Calu3 (cell line): Measurements from ENCODE around the gene JPT2. TPM values are rescaled to one million over a fixed set of nuclear protein-coding genes. Genes with fewer than 3 reads are reported as not detected.

ENCODE experiments used
- BruUV-seq: library from RNA; stranded (reverse); fragments of 400-500 nt; replicated peaks from 2 replicates; lab custom pipeline; 2021; lab: Mats Ljungman, UMichigan
- CTCF ChIA-PET: fragments of 300-600 bp; sonication (Branson Sonifier 250); formaldehyde crosslinking; loops from one replicate; lab custom pipeline; 2022; ENCODE audit warnings: antibody characterized with exemption; lab: Charles Lee
- DNase-seq: peaks from one replicate; pipeline ENCODE4 v3.0.0; 2022
- H3K27ac Mint-ChIP-seq: one replicate; pipeline ENCODE4 v1.8.0; 2022; ENCODE audit warnings: mixed read lengths; ENCODE audit not compliant: unreplicated experiment
- H3K27me3 Mint-ChIP-seq: one replicate; pipeline ENCODE4 v1.8.0; 2022; ENCODE audit warnings: mixed read lengths; ENCODE audit not compliant: unreplicated experiment
- H3K36me3 Mint-ChIP-seq: one replicate; pipeline ENCODE4 v1.8.0; 2022; ENCODE audit warnings: mild to moderate bottlenecking, moderate library complexity, mixed read lengths; ENCODE audit not compliant: insufficient read depth, unreplicated experiment
- H3K4me1 Mint-ChIP-seq: one replicate; pipeline ENCODE4 v1.8.0; 2022; ENCODE audit warnings: mild to moderate bottlenecking, low read depth, mixed read lengths; ENCODE audit not compliant: unreplicated experiment
- H3K4me3 Mint-ChIP-seq: one replicate; pipeline ENCODE4 v1.8.0; 2022; ENCODE audit warnings: mild to moderate bottlenecking, low read depth, moderate library complexity, mixed read lengths; ENCODE audit not compliant: unreplicated experiment
- H3K9me3 Mint-ChIP-seq: one replicate; pipeline ENCODE4 v1.8.0; 2022; ENCODE audit warnings: low read depth, mixed read lengths; ENCODE audit not compliant: unreplicated experiment
- CTCF ChIP-seq: fragments of 200-600 bp; IDR thresholded peaks from one replicate; pipeline ENCODE4 v1.8.0; 2022; ENCODE audit warnings: antibody characterized with exemption; ENCODE audit not compliant: unreplicated experiment
- intact Hi-C: fragments of 100-400 bp; cut with micrococcal nuclease; formaldehyde crosslinking; loops from one replicate; pipeline ENCODE4 v1.10.0; 2022; ENCODE audit not compliant: unreplicated experiment
- total RNA-seq: library from RNA; stranded (reverse); gene quantifications from 2 replicates; pipeline ENCODE4 v1.2.3, GENCODE V29; 2022

The JPT2 gene
- total RNA-seq, 1 experiment from 2014 or later: 185 TPM

GRCh38 chr16:1669698-1670097 lies 8.4 kb upstream of the JPT2 start:
- H3K4me1 Mint-ChIP-seq: peaks cover 2% of the 10 kb centered on the region
- TF ChIP-seq CTCF: no peak
- H3K27me3 Mint-ChIP-seq: no peaks in the 10 kb centered on the region
- no peak overlapping the region for H3K27ac Mint-ChIP-seq
- DNase-seq: no peak
- H3K36me3 Mint-ChIP-seq: peaks cover 47% of the 10 kb centered on the region
- H3K9me3 Mint-ChIP-seq: no peaks in the 10 kb centered on the region
- CTCF ChIA-PET: interaction anchor here (0.7 kb wide), 1 partner anchor 9 kb away, joined by 3 read pairs; the partner anchor contains the start of gene JPT2
- intact Hi-C loops: no loop called here
- no TSS peak for BruUV-seq
- H3K4me3 Mint-ChIP-seq: no peak overlapping the region

- no peaks in the 10 kb centered on the region for H3K27me3 Mint-ChIP-seq
- no peak overlapping the region for H3K4me3 Mint-ChIP-seq
- no peak overlapping the region for H3K27ac Mint-ChIP-seq
- no TSS peak for BruUV-seq
- DNase-seq: no peak
- no peaks in the 10 kb centered on the region for H3K9me3 Mint-ChIP-seq
- CTCF ChIA-PET: interaction anchor here (0.7 kb wide), 2 partner anchors 8 to 18 kb away, joined by 3 read pairs; partner anchors contain the start of gene JPT2
- TF ChIP-seq CTCF: no peak
- peaks cover 47% of the 10 kb centered on the region for H3K36me3 Mint-ChIP-seq
- H3K4me1 Mint-ChIP-seq: peaks cover 8% of the 10 kb centered on the region
- intact Hi-C loops: no loop called here
These were observed 7.7 kb upstream of the JPT2 start for GRCh38 chr16:1670371-1670770.

GRCh38 chr16:1670866-1671265 lies 7.2 kb upstream of the JPT2 start:
- H3K4me1 Mint-ChIP-seq: peaks cover 10% of the 10 kb centered on the region
- H3K9me3 Mint-ChIP-seq: no peaks in the 10 kb centered on the region
- intact Hi-C loops: no loop called here
- DNase-seq: no peak
- BruUV-seq: no TSS peak
- peaks cover 47% of the 10 kb centered on the region for H3K36me3 Mint-ChIP-seq
- no peak for TF ChIP-seq CTCF
- no peaks in the 10 kb centered on the region for H3K27me3 Mint-ChIP-seq
- no peak overlapping the region for H3K4me3 Mint-ChIP-seq
- CTCF ChIA-PET: interaction anchor here (0.7 kb wide), 1 partner anchor 19 kb away, joined by 3 read pairs; no protein-coding TSS in a partner anchor
- no peak overlapping the region for H3K27ac Mint-ChIP-seq

- TF ChIP-seq CTCF: no peak
- no peaks in the 10 kb centered on the region for H3K27me3 Mint-ChIP-seq
- no peak for DNase-seq
- no TSS peak for BruUV-seq
- peaks cover 10% of the 10 kb centered on the region for H3K4me1 Mint-ChIP-seq
- no peak overlapping the region for H3K4me3 Mint-ChIP-seq
- intact Hi-C loops: no loop called here
- CTCF ChIA-PET: no interaction called here
- H3K27ac Mint-ChIP-seq: no peak overlapping the region
- peaks cover 60% of the 10 kb centered on the region for H3K36me3 Mint-ChIP-seq
- no peaks in the 10 kb centered on the region for H3K9me3 Mint-ChIP-seq
These were observed 4.5 kb upstream of the JPT2 start for GRCh38 chr16:1673424-1674151.
